ENCODE results near the gene C8G. TPM values are rescaled to one million over a fixed set of nuclear protein-coding genes. Genes with fewer than 3 reads are reported as not detected.

Gene C8G
- total and polyA plus RNA-seq, 2 experiments from 2014 or later: 4.4 to 10.8 TPM

GRCh38 chr9:136973618-136974617 is 28.9 kb downstream of the C8G start:
- H3K27ac ChIP-seq: no peak overlapping the region
- H3K27me3 ChIP-seq: peaks cover 2% of the 10 kb centered on the region

GRCh38 chr9:136974817-136975535 is 29.9 kb downstream of the C8G start:
- DNase-seq (ENCODE audit: low read depth in 1 of 2, low spot score in 1 of 2): no peak
- TF ChIP-seq CTCF (IDR thresholded peaks at IDR 0.05; ENCODE audit: low read depth, low read length): no peak
- Histone ChIP-seq H3K4me3 (no peak overlapping the region), H3K36me3 (no peaks in the 10 kb centered on the region), H3K27ac (no peak overlapping the region), H3K27me3 (peaks cover 2% of the 10 kb centered on the region), H3K4me1 (ENCODE audit: low read depth) (no peaks in the 10 kb centered on the region), H3K9me3 (ENCODE audit: low read depth) (no peaks in the 10 kb centered on the region)

More at GRCh38 chr9:136973618-136974617, 28.9 kb downstream of the C8G start:
- no peaks in the 10 kb centered on the region for H3K4me1 ChIP-seq (ENCODE audit: low read depth)
- no peaks in the 10 kb centered on the region for H3K36me3 ChIP-seq
- DNase-seq (ENCODE audit: low read depth in 1 of 2, low spot score in 1 of 2): no peak
- no peaks in the 10 kb centered on the region for H3K9me3 ChIP-seq (ENCODE audit: low read depth)
- H3K4me3 ChIP-seq: no peak overlapping the region
- no peak for TF ChIP-seq CTCF (IDR thresholded peaks at IDR 0.05; ENCODE audit: low read depth, low read length)

- Histone ChIP-seq H3K36me3 (no peaks in the 10 kb centered on the region), H3K4me1 (ENCODE audit: low read depth) (no peaks in the 10 kb centered on the region), H3K4me3 (no peak overlapping the region), H3K9me3 (ENCODE audit: low read depth) (no peaks in the 10 kb centered on the region), H3K27ac (no peak overlapping the region), H3K27me3 (peaks cover 2% of the 10 kb centered on the region)
- peak; percentile 30 for TF ChIP-seq CTCF (IDR thresholded peaks at IDR 0.05; ENCODE audit: low read depth, low read length)
- DNase-seq (ENCODE audit: low read depth in 1 of 2, low spot score in 1 of 2): peak in 1 of 2 donors; percentile 36
Observed at GRCh38 chr9:136975644-136976043, 30.6 kb downstream of the C8G start.

GRCh38 chr9:136977223-136977622 is 32.2 kb downstream of the C8G start, which contains the start of gene PTGDS:
TSS of gene PTGDS (plus strand) at chr9:136977504. CDS start at chr9:136977579, 75 bp downstream.
- H3K9me3 ChIP-seq (ENCODE audit: low read depth): no peaks in the 10 kb centered on the region
- peaks cover 10% of the 10 kb centered on the region for H3K4me1 ChIP-seq (ENCODE audit: low read depth)
- DNase-seq (ENCODE audit: low read depth in 1 of 2, low spot score in 1 of 2): peak in 1 of 2 donors; percentile 83
- TF ChIP-seq CTCF (IDR thresholded peaks at IDR 0.05; ENCODE audit: low read depth, low read length): no peak
- H3K27me3 ChIP-seq: peaks cover 2% of the 10 kb centered on the region
- peak within 1 kb of the TSS; percentile 22 for H3K4me3 ChIP-seq
- no peaks in the 10 kb centered on the region for H3K36me3 ChIP-seq
- no peak within 1 kb of the TSS for H3K27ac ChIP-seq

- peak in 1 of 2 donors; percentile 14 for DNase-seq (ENCODE audit: low read depth in 1 of 2, low spot score in 1 of 2)
- H3K4me1 ChIP-seq (ENCODE audit: low read depth): peaks cover 10% of the 10 kb centered on the region
- TF ChIP-seq CTCF (IDR thresholded peaks at IDR 0.05; ENCODE audit: low read depth, low read length): no peak
- H3K27me3 ChIP-seq: peaks cover 2% of the 10 kb centered on the region
- H3K36me3 ChIP-seq: no peaks in the 10 kb centered on the region
- H3K27ac ChIP-seq: no peak overlapping the region
- H3K4me3 ChIP-seq: peak overlapping the region; percentile 22
- H3K9me3 ChIP-seq (ENCODE audit: low read depth): no peaks in the 10 kb centered on the region
Observed at GRCh38 chr9:136977649-136978072, 32.6 kb downstream of the C8G start.
